SU-DHL-6 (cell line): Measurements from ENCODE around the gene RNF152.

Experiments used
- H2AFZ ChIP-seq: fragments of 200-600 bp; sonication (generic); 2 replicates; pipeline ENCODE4 v1.6.1; 2014; ENCODE audit warnings: low read depth, mild to moderate bottlenecking, moderate library complexity, mixed read lengths, antibody characterized with exemption, low read length; ENCODE audit not compliant: severe bottlenecking
- H3F3A ChIP-seq: fragments of 200-600 bp; shearing (Covaris generic); 2 replicates; pipeline ENCODE4 v1.6.0; 2016; ENCODE audit warnings: antibody characterized with exemption, mild to moderate bottlenecking; ENCODE audit not compliant: insufficient read depth
- H3K27ac ChIP-seq: fragments of 200-600 bp; sonication (generic); 2 replicates; pipeline ENCODE4 v1.5.1; 2016; ENCODE audit warnings: low read depth, mild to moderate bottlenecking, low read length, moderate library complexity, mixed read lengths
- H3K27me3 ChIP-seq: fragments of 200-600 bp; sonication (generic), shearing (Covaris generic); 2 replicates; pipeline ENCODE4 v1.6.0; 2014; ENCODE audit warnings: mild to moderate bottlenecking, low read length
- H3K36me3 ChIP-seq: fragments of 200-600 bp; sonication (generic); 2 replicates; pipeline ENCODE4 v1.6.1; 2014; ENCODE audit warnings: mild to moderate bottlenecking, low read length, mixed read lengths
- H3K4me2 ChIP-seq: fragments of 300-600, 200-600 bp; shearing (Covaris generic), sonication (generic); 2 replicates; pipeline ENCODE4 v1.6.0; 2014; ENCODE audit warnings: low read length, low read depth, mild to moderate bottlenecking; ENCODE audit not compliant: poor library complexity, severe bottlenecking
- H3K4me3 ChIP-seq: fragments of 200-600 bp; sonication (generic); 2 replicates; pipeline ENCODE4 v1.5.1; 2014; ENCODE audit warnings: antibody characterized with exemption, low read length, mild to moderate bottlenecking, mixed read lengths; ENCODE audit not compliant: insufficient read depth, poor library complexity, severe bottlenecking
- H3K79me2 ChIP-seq: fragments of 200-600 bp; sonication (generic); 2 replicates; pipeline ENCODE4 v1.6.1; 2014; ENCODE audit warnings: mild to moderate bottlenecking, low read length, moderate library complexity; ENCODE audit not compliant: insufficient read depth
- H3K9ac ChIP-seq: fragments of 200-600 bp; sonication (generic); 2 replicates; pipeline ENCODE4 v1.7.0; 2014; ENCODE audit warnings: mild to moderate bottlenecking, low read length
- H3K9me2 ChIP-seq: fragments of 200-600 bp; sonication (generic); replicated peaks from 2 replicates; pipeline ENCODE4 v1.6.1; 2014; ENCODE audit warnings: low read length; ENCODE audit not compliant: insufficient read depth
- H3K9me3 ChIP-seq: fragments of 200-600 bp; sonication (generic); 2 replicates; pipeline ENCODE4 v1.6.1; 2014; ENCODE audit warnings: low read length, mixed read lengths; ENCODE audit not compliant: insufficient read depth
- H4K20me1 ChIP-seq: fragments of 200-600 bp; sonication (generic); 2 replicates; pipeline ENCODE4 v1.6.1; 2014; ENCODE audit warnings: low read depth, mild to moderate bottlenecking, antibody characterized with exemption, low read length, moderate library complexity, mixed read lengths
- CTCF ChIP-seq: fragments of 200-600 bp; sonication (generic); IDR thresholded peaks from one replicate; pipeline ENCODE4 v1.5.1; 2017; ENCODE audit warnings: antibody characterized with exemption, mild to moderate bottlenecking, low read length, moderate library complexity; ENCODE audit not compliant: insufficient read depth, poor library complexity, severe bottlenecking
- EZH2phosphoT487 ChIP-seq: fragments of 200-600 bp; sonication (generic), shearing (Covaris generic); conservative IDR thresholded peaks from 2 replicates; pipeline ENCODE4 v1.6.1; 2018; ENCODE audit warnings: mild to moderate bottlenecking, antibody characterized with exemption, low read length, moderate library complexity, mixed read lengths

Gene RNF152

GRCh38 chr18:61844726-61845125, 48.1 kb downstream of the RNF152 start:
- TF ChIP-seq CTCF (no peak), EZH2phosphoT487 (no peak)
- no peaks in the 10 kb centered on the region for H3K9me3 ChIP-seq
- H2AFZ ChIP-seq: no peak overlapping the region

GRCh38 chr18:61842146-61842545, 50.7 kb downstream of the RNF152 start:
- Histone ChIP-seq H4K20me1 (no peaks in the 10 kb centered on the region), H3K9me3 (no peaks in the 10 kb centered on the region), H3F3A (no peaks in the 10 kb centered on the region), H3K36me3 (no peaks in the 10 kb centered on the region), H3K4me3 (no peak overlapping the region), H3K4me2 (no peak overlapping the region), H3K79me2 (no peaks in the 10 kb centered on the region), H3K9me2 (no peaks in the 10 kb centered on the region), H3K27ac (no peak overlapping the region), H3K27me3 (no peaks in the 10 kb centered on the region), H3K9ac (no peak overlapping the region), H2AFZ (no peak overlapping the region)
- TF ChIP-seq CTCF: no peak
- TF ChIP-seq EZH2phosphoT487: no peak

More at GRCh38 chr18:61844726-61845125, 48.1 kb downstream of the RNF152 start:
- H3K27ac ChIP-seq: no peak overlapping the region
- no peaks in the 10 kb centered on the region for H3K27me3 ChIP-seq
- no peak overlapping the region for H3K4me2 ChIP-seq
- H3K9me2 ChIP-seq: no peaks in the 10 kb centered on the region
- H3K36me3 ChIP-seq: no peaks in the 10 kb centered on the region
- H3K9ac ChIP-seq: no peak overlapping the region
- no peaks in the 10 kb centered on the region for H3F3A ChIP-seq
- H4K20me1 ChIP-seq: no peaks in the 10 kb centered on the region
- H3K4me3 ChIP-seq: no peak overlapping the region
- H3K79me2 ChIP-seq: no peaks in the 10 kb centered on the region

- H3K4me3 ChIP-seq: no peak overlapping the region
- H3K36me3 ChIP-seq: no peaks in the 10 kb centered on the region
- no peak for TF ChIP-seq CTCF
- no peak for TF ChIP-seq EZH2phosphoT487
- H3K4me2 ChIP-seq: no peak overlapping the region
- H4K20me1 ChIP-seq: no peaks in the 10 kb centered on the region
- no peak overlapping the region for H3K27ac ChIP-seq
- no peak overlapping the region for H3K9ac ChIP-seq
- no peaks in the 10 kb centered on the region for H3F3A ChIP-seq
- H3K27me3 ChIP-seq: no peaks in the 10 kb centered on the region
- H2AFZ ChIP-seq: no peak overlapping the region
- no peaks in the 10 kb centered on the region for H3K9me2 ChIP-seq
- no peaks in the 10 kb centered on the region for H3K9me3 ChIP-seq
- H3K79me2 ChIP-seq: no peaks in the 10 kb centered on the region
Observed at GRCh38 chr18:61841706-61842105, 51.1 kb downstream of the RNF152 start.
